Effector memory CD8-positive, alpha-beta T cell (primary cell): ENCODE measurements around the gene HOXC11.

ENCODE experiments used
- ATAC-seq: fragments of 150-1000 bp; cut with Tn5 transposase; replicated peaks from 2 replicates; pipeline ENCODE4 v1.10.0; 2021; ENCODE audit warnings: mild to moderate bottlenecking, moderate library complexity
- DNase-seq, 3 experiments: peaks; one replicate each; pipeline ENCODE4 v3.0.0; 2021
- H3K27ac Mint-ChIP-seq, 2 donors: one replicate each; pipeline ENCODE4 v1.8.0; 2022; ENCODE audit warnings: mild to moderate bottlenecking in 2 of 2, mixed read lengths in 2 of 2, moderate library complexity in 2 of 2
- H3K27me3 Mint-ChIP-seq, 2 donors: one replicate each; pipeline ENCODE4 v1.8.0; 2022; ENCODE audit warnings: mixed read lengths in 2 of 2
- H3K36me3 Mint-ChIP-seq: one replicate; pipeline ENCODE4 v1.8.0; 2022; ENCODE audit warnings: mild to moderate bottlenecking, moderate library complexity, mixed read lengths; ENCODE audit not compliant: insufficient read depth
- H3K4me1 Mint-ChIP-seq, 2 donors: one replicate each; pipeline ENCODE4 v1.8.0; 2022; ENCODE audit warnings: low read depth in 2 of 2, mixed read lengths in 2 of 2
- H3K4me3 Mint-ChIP-seq, 2 donors: one replicate each; pipeline ENCODE4 v1.8.0; 2022; ENCODE audit warnings: mild to moderate bottlenecking in 2 of 2, mixed read lengths in 2 of 2, moderate library complexity in 2 of 2
- H3K9me3 Mint-ChIP-seq, 2 donors: one replicate each; pipeline ENCODE4 v1.8.0; 2022; ENCODE audit warnings: mixed read lengths in 2 of 2

HOXC11 gene

DNA sequence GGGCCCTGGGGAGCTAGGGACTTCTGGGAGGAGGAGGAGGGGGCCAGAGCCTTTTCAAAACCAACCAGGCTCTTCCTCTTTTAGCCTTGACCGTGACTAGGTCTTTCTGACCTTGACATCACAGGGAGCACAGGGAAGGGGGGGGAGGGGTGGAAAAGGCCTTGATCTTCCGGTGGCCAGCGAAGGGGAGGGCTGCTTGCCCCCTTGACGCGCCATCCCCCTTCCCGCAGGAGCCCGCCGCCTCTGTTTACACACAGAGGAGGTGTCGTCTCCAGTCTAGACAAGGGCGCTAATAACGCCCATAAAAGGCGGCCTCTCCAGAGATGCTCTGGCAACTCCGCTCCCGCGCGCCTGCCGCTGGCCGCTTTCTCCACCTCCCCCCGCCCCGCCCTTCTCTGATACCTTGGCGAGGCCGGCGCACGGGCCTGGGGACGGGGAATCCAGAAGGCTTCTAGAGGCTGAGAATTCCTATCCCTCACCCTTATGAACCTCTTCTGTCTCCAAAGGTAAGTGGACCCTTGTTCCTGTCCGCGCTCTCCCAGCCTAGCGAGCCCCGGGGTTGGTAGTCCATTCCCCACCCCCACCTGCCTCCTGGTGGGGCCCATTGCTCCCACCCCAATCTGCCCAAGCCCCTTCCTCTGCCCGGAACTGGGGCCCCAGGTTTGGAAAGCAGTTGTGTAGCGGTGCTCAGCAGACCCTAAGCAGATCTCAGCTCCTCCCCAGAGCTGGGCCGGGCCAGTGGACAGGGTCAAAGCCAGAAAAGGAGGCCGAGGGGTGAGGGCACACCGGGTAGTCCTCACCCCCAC is 23.1 kb upstream of the HOXC11 start:
- DNase-seq (no peak), ATAC-seq (no peak)
- H3K4me1 Mint-ChIP-seq, result peaks cover 13 to 27% of the 10 kb centered on the region in 2 donors
- no peak overlapping the region for H3K4me3 Mint-ChIP-seq
- H3K27me3 Mint-ChIP-seq, result peaks cover 97% of the 10 kb centered on the region in 2 donors
- H3K27ac Mint-ChIP-seq, result peak overlapping the region in 1 of 2 donors; percentile 26
- H3K9me3 Mint-ChIP-seq, result no peaks in the 10 kb centered on the region
- peaks cover 38% of the 10 kb centered on the region for H3K36me3 Mint-ChIP-seq

DNA sequence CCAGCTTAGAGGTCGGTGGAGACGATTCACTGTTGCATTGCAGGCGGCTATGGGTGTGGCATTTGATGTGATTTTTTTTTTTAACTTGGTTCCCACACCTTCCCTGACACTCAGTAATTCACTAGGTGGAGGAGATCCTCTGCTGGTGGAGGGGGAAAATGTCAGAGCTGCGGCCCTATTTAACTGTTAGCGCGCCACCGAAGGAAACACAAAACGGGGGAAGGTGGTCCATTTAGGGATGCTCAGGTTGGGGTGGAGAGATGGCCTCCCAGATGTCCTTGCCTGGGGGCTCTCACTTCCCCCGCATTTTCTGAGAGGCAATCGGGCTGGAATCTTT is 22.5 kb upstream of the HOXC11 start:
- DNase-seq, result no peak
- peaks cover 38% of the 10 kb centered on the region for H3K36me3 Mint-ChIP-seq
- no peaks in the 10 kb centered on the region for H3K9me3 Mint-ChIP-seq
- H3K27me3 Mint-ChIP-seq, result peaks cover 92 to 93% of the 10 kb centered on the region in 2 donors
- no peak for ATAC-seq
- H3K27ac Mint-ChIP-seq, result peak overlapping the region in 1 of 2 donors; percentile 26
- H3K4me3 Mint-ChIP-seq, result peak overlapping the region in 1 of 2 donors; percentile 14
- peaks cover 8 to 24% of the 10 kb centered on the region in 2 donors for H3K4me1 Mint-ChIP-seq

DNA sequence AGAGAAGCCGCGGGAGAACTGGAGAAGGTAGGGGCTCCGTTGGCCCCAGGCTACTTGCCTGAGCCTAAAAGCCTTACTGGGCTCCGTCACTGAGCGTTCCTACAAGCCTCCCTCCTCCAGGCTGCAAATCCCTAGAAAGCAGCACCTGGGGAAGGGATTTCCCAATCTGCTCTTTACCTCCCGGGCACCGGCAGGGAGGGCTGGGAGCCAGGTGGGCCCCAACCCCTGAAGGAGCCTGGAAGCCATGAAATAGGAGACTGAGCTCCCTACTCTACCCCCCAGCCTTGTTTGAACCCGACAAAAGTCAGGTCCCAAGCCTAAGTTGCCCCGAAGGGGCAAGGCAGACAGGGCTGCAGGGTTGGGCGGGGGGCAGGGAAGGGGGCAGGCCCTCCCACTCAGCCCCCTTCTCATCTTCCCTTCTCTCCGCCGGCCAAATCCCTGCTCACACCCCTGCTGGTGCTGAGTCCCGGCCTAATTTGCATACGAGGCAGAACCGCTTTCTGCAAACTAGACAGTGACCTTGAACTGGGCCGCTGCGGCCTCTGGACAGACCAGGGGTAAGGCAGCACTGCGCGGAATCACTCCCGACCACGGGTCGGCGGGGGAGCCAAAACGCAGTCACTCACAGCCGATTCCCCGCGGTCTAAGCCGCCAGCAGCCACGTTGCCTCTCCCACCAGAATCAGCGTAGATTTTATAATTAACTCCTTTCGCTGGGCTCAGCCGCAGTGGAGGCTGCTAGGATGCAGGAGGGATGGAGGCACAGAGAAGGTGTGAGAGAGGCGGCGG is 21.9 kb upstream of the HOXC11 start:
- peaks cover 11 to 29% of the 10 kb centered on the region in 2 donors for H3K4me1 Mint-ChIP-seq
- DNase-seq (no peak), ATAC-seq (no peak)
- peak overlapping the region in 1 of 2 donors; percentile 26 for H3K27ac Mint-ChIP-seq
- peak overlapping the region; percentile 31 to 34 for H3K4me3 Mint-ChIP-seq
- H3K27me3 Mint-ChIP-seq, result peaks cover 92 to 93% of the 10 kb centered on the region in 2 donors
- peaks cover 39% of the 10 kb centered on the region for H3K36me3 Mint-ChIP-seq
- H3K9me3 Mint-ChIP-seq, result no peaks in the 10 kb centered on the region

DNA sequence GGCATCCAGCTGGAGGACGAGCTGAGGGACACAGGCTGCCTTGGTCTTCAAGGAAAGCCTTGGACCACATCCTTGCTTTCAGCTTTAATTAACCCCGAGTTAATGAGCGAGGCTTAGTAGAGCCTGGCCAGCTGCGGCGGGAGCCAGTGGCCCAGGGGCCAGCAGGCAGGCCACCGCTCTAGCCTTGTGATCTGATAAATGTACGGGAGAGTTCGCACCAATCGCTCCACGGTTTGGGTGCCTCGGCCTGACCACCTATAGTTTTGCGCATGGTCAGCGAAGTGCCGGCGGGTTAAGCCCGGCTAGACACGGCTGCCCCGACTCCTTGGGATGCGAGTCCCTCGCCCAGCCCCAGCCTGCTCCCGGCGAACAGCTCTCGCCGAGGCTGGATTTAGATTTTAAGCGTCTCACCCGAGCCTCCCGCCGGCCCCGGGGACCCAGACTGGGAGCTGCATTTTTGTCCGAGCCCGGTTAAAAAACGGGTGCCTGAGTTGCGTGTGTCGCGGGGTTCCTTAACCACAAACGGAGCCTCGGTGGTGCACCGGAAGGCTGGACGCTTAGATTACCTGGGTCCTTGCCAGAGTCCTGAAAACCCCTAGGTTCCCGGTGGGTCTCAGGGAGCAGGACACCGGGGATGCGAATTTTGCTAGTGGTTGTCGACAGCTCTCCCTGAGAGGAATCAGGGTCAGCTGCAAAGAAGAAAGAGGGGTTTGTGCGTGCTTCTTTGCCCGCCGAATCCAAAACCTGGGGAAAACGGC is 21.2 kb upstream of the HOXC11 start:
- H3K4me3 Mint-ChIP-seq, result peak overlapping the region; percentile 31 to 34
- peak overlapping the region in 1 of 2 donors; percentile 69 for H3K27ac Mint-ChIP-seq
- DNase-seq (no peak), ATAC-seq (no peak)
- peaks cover 92 to 93% of the 10 kb centered on the region in 2 donors for H3K27me3 Mint-ChIP-seq
- H3K4me1 Mint-ChIP-seq, result peaks cover 18 to 37% of the 10 kb centered on the region in 2 donors
- peaks cover 40% of the 10 kb centered on the region for H3K36me3 Mint-ChIP-seq
- no peaks in the 10 kb centered on the region for H3K9me3 Mint-ChIP-seq

DNA sequence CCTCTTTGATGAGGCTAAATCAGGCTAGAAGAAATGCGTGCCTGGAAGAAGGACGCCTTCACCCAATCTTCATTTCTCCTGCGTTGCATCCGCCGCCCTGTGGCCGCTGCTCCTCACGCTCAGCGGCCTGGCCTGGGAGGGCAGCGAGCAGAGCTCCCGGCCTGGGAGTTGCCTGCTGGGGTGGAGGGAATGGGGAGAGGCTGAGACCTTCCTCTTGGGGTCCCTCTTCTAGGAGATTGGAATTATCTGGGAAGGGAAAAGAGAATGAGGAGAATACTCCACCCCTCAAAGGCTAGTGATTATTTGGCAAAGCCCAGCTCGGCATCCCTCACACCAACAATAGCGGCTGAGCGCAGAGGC is 20.6 kb upstream of the HOXC11 start:
- H3K4me1 Mint-ChIP-seq, result peaks cover 21 to 42% of the 10 kb centered on the region in 2 donors
- ATAC-seq (no peak), DNase-seq (no peak)
- H3K27me3 Mint-ChIP-seq, result peaks cover 92 to 94% of the 10 kb centered on the region in 2 donors
- H3K27ac Mint-ChIP-seq, result peak overlapping the region in 1 of 2 donors; percentile 69
- peak overlapping the region in 1 of 2 donors; percentile 34 for H3K4me3 Mint-ChIP-seq
- H3K9me3 Mint-ChIP-seq, result no peaks in the 10 kb centered on the region
- peaks cover 40% of the 10 kb centered on the region for H3K36me3 Mint-ChIP-seq

DNA sequence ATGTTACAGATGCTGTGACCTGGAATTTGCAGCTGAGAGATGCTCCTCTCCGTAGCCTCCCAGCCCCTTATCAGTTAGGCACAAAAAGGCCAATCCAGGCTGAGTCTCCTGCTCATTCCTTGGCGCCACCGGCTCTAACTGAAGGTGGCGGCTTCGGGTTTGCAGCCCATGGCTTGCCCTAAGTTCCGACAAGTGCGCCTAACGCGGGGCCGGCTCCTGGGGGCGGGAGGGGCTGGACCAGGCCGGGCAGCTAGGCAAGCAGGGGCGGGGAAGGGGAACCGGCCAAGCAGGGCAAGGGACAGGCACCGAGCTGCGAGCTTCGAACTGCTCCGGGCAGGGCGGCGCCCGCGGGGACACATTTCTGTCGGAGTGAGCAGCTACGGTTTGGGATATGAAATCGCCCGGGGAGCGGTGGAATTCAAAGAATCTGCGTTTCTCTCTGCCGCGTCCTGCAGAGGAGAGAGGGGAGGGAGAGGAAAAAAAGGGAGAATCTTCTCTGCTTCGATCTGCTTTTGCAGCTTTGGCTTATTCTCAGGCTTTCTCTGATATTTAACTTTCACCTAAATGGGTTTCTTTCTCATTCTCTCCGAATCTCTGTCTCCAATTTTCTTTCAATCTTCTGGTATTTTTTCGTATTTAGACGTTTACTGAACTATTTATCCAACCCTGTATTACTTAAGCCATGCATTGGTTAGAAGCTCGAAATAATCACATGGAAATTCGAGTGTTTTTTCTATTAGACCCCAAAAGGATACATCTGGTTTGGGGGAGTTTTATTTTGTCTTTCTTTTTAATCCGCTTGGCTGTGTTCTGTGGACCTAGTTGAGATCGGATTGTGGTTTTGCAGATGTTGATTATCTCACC is 19.8 kb upstream of the HOXC11 start:
- Mint-ChIP-seq H3K27me3 (peaks cover 92 to 95% of the 10 kb centered on the region in 2 donors), H3K27ac (peak overlapping the region; percentile 63 to 69), H3K4me3 (no peak overlapping the region), H3K36me3 (peaks cover 40% of the 10 kb centered on the region), H3K4me1 (peaks cover 23 to 43% of the 10 kb centered on the region in 2 donors), H3K9me3 (no peaks in the 10 kb centered on the region)
- ATAC-seq, result no peak
- no peak for DNase-seq

DNA sequence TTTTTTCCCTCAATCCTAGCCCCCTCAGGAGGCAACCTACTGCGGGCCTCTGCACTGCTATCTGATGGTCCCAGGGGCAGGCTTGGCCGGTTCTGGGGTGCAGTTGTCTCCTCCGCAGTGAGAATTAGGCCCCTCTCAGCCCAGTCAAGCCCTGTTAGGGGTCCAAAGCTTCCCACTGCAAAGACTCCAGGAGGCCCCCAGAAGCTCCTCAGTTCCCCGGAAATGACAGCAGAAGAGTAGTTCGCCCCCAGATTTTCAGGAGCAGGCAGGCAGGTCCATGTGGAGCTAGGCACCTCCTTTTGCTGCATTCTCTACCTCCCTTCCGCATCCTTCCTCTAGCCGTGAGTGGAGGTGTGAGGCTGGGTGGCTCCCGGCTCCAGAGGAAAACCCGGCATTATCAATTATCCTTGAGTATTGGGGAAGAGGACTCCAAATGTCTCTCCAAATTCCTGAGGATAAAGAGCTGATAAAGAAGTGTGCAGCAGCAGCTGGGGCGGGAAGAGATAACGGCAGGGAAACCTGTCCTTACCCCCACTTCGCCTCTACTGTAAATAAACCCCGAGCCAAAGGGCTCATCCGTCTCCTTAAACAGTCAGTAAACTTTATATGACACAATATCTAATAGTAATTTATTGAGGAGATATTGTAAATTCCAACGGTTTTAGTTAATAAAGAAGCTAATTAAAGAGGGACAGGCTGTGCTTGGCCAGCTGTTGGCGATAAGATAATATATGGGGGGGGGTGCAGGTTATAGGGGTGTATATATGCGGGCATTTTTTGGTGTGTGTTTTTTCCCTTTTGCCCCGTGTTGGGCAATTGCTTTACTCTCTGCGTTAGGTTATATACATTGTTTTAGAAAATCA is 18.9 kb upstream of the HOXC11 start:
- ATAC-seq (no peak), DNase-seq (no peak)
- peak overlapping the region in 1 of 2 donors; percentile 34 for H3K4me3 Mint-ChIP-seq
- H3K9me3 Mint-ChIP-seq, result no peaks in the 10 kb centered on the region
- peaks cover 23 to 42% of the 10 kb centered on the region in 2 donors for H3K4me1 Mint-ChIP-seq
- peaks cover 40% of the 10 kb centered on the region for H3K36me3 Mint-ChIP-seq
- peaks cover 92 to 95% of the 10 kb centered on the region in 2 donors for H3K27me3 Mint-ChIP-seq
- H3K27ac Mint-ChIP-seq, result peak overlapping the region; percentile 23 to 63

DNA sequence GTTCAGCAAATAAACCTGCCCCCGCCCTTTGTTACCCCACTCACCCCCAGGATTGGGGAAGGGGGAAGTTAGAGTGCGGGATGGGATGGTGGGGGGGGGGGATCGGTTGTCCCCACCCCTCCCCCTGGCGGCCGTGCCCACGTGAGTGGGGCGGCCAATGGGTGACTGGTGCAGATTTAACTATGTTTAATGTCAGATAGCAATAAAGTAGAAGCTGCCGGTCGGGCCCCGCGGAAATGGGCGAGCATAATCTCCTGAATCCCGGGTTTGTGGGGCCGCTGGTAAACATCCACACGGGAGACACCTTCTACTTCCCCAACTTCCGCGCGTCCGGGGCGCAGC is 18.3 kb upstream of the HOXC11 start, which contains the start of gene HOXC12:
Gene HOXC12, plus strand, starts transcription at position 210 of the 342 bp plus-strand sequence. Its CDS starts 27 bp downstream, at position 237.
- Mint-ChIP-seq H3K36me3 (peaks cover 40% of the 10 kb centered on the region), H3K9me3 (no peaks in the 10 kb centered on the region), H3K27ac (peak within 1 kb of the TSS; percentile 23 to 52), H3K4me3 (peak within 1 kb of the TSS; percentile 34 to 50), H3K27me3 (peaks cover 92 to 95% of the 10 kb centered on the region in 2 donors), H3K4me1 (peaks cover 24 to 41% of the 10 kb centered on the region in 2 donors)
- no peak for DNase-seq
- no peak for ATAC-seq

DNA sequence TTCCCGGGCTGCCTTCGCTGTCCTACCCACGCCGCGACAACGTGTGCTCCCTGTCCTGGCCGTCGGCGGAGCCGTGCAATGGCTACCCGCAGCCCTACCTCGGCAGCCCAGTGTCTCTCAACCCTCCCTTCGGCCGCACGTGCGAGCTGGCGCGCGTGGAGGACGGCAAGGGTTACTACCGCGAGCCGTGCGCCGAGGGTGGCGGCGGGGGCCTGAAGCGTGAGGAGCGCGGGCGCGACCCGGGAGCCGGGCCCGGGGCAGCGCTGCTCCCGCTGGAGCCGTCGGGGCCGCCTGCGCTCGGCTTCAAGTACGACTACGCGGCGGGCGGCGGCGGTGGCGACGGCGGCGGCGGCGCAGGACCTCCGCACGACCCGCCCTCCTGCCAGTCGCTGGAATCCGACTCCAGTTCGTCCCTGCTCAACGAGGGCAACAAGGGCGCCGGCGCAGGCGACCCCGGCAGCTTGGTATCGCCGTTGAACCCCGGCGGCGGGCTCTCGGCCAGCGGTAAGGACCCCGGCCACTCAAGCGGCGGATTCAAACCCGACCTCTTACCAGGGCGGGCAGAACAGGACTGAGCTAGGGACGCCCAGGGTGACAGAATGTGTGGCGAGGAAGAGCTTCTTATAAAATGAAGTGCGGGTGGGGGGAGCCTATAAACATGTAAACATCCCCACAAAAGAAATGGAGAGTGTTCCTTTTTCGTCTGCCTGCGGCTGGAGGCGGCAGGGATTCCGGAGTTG is 17.7 kb upstream of the HOXC11 start:
- Mint-ChIP-seq H3K9me3 (peaks cover 0 to 2% of the 10 kb centered on the region in 2 donors), H3K4me1 (peaks cover 28 to 41% of the 10 kb centered on the region in 2 donors), H3K36me3 (peaks cover 42% of the 10 kb centered on the region), H3K27me3 (peaks cover 93 to 95% of the 10 kb centered on the region in 2 donors), H3K27ac (no peak overlapping the region), H3K4me3 (peak overlapping the region; percentile 3 to 50)
- DNase-seq (no peak), ATAC-seq (no peak)

DNA sequence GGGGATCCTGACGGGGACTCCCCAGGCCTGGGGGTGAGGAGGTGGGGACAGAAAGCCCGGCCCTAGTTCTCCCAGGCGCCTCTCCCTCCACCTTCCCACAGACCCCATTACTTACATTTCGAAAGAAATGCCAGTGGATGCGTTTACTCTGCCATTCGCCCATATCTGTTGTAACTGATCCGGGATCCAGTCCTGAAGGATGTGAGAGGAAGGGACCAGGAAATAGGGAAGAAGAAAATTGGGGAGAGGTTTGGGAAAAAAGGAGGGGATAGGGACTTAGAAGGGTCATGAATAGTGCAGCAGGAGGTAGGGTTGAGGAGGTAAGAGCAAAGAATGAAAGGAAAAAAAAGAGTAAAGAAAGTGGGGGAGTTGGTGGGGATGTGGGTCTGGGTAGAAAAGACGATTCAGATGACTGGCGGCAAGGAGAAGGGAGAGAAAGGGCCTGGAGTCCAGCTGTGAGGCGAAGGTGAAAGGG is 17.1 kb upstream of the HOXC11 start:
- no peak for ATAC-seq
- H3K27ac Mint-ChIP-seq, result peak overlapping the region; percentile 2 to 52

DNA sequence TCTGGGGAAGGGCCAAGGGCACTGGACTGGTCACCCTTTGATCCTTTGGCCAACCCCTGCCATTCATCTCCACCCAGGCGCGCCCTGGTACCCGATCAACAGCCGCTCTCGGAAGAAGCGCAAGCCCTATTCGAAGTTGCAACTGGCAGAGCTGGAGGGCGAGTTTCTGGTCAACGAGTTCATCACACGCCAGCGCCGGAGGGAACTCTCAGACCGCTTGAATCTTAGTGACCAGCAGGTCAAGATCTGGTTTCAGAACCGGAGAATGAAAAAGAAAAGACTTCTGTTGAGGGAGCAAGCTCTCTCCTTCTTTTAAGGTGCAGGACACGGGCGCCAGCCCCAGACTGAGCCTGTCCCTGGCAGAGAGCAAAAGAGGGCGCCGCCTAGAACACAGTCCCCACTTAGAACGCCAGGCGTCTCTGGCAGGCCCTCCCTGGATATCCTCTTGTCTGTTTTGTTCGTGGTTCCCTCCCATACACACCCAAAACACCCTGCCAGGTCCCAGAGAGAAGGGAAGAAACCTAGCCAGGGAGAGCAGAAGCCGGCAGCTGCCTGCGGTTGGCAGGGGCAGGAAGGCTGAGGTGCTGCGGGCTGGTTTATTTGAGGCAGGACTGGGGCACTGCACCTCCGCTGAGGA is 16.6 kb upstream of the HOXC11 start:
- H3K27ac Mint-ChIP-seq, result peak overlapping the region; percentile 2 to 52
- ATAC-seq, result peak; percentile 47

More for the DNA sequence above, 17.1 kb upstream of the HOXC11 start:
- DNase-seq, result no peak
- Mint-ChIP-seq H3K4me1 (peaks cover 32 to 44% of the 10 kb centered on the region in 2 donors), H3K36me3 (peaks cover 48% of the 10 kb centered on the region), H3K27me3 (peaks cover 93 to 95% of the 10 kb centered on the region in 2 donors), H3K9me3 (peaks cover 0 to 2% of the 10 kb centered on the region in 2 donors), H3K4me3 (peak overlapping the region; percentile 3 to 50)

More for the DNA sequence above, 16.6 kb upstream of the HOXC11 start:
- H3K36me3 Mint-ChIP-seq, result peaks cover 47% of the 10 kb centered on the region
- H3K9me3 Mint-ChIP-seq, result peaks cover 0 to 2% of the 10 kb centered on the region in 2 donors
- peak overlapping the region; percentile 3 to 50 for H3K4me3 Mint-ChIP-seq
- H3K4me1 Mint-ChIP-seq, result peaks cover 32 to 41% of the 10 kb centered on the region in 2 donors
- DNase-seq, result no peak
- peaks cover 91 to 92% of the 10 kb centered on the region in 2 donors for H3K27me3 Mint-ChIP-seq
